AML-193 (cell line): ENCODE results near the gene COX10.
"Not testable (repeated sequence)": the region's sequence is repeated elsewhere in the genome, so short reads cannot be mapped to it uniquely, and the experiment has no call there.

Experiments used
- DNase-seq, 2 experiments: peaks; one replicate each; lab custom pipeline; 2025; lab: John Stamatoyannopoulos, UW

COX10 gene

GRCh38 chr17:14177801-14178200, 108.5 kb downstream of the COX10 start:
- DNase-seq, result not testable (repeated sequence)

GRCh38 chr17:14179951-14180350, 110.6 kb downstream of the COX10 start:
- not testable (repeated sequence) for DNase-seq

- not testable (repeated sequence) for DNase-seq
Measured at GRCh38 chr17:14182084-14182483, 112.8 kb downstream of the COX10 start.

GRCh38 chr17:14184536-14184935, 115.2 kb downstream of the COX10 start:
- not testable (repeated sequence) for DNase-seq

GRCh38 chr17:14186443-14186842, 117.1 kb downstream of the COX10 start:
- DNase-seq, result not testable (repeated sequence)

GRCh38 chr17:14190774-14191173, 121.5 kb downstream of the COX10 start:
- DNase-seq, result not testable (repeated sequence)

GRCh38 chr17:14191469-14191868, 122.2 kb downstream of the COX10 start:
- DNase-seq, result not testable (repeated sequence)

GRCh38 chr17:14192039-14192438, 122.7 kb downstream of the COX10 start:
- not testable (repeated sequence) for DNase-seq

- DNase-seq, result not testable (repeated sequence)
Measured at GRCh38 chr17:14192636-14193344, 123.5 kb downstream of the COX10 start.

GRCh38 chr17:14196377-14196997, 127.2 kb downstream of the COX10 start:
- no peak for DNase-seq

- no peak for DNase-seq
Measured at GRCh38 chr17:14197057-14197456, 127.8 kb downstream of the COX10 start.

GRCh38 chr17:14197586-14197985, 128.3 kb downstream of the COX10 start:
- no peak for DNase-seq

GRCh38 chr17:14198013-14198412, 128.7 kb downstream of the COX10 start:
- no peak for DNase-seq

- no peak for DNase-seq
Measured at GRCh38 chr17:14198575-14198974, 129.3 kb downstream of the COX10 start.

GRCh38 chr17:14199601-14200000, 130.3 kb downstream of the COX10 start:
- no peak for DNase-seq

- DNase-seq, result no peak
Measured at GRCh38 chr17:14200354-14200753, 131.1 kb downstream of the COX10 start.

GRCh38 chr17:14201021-14201987, 132.0 kb downstream of the COX10 start:
- no peak for DNase-seq

GRCh38 chr17:14201988-14202380, 132.7 kb downstream of the COX10 start:
- DNase-seq, result peak in 1 of 2 experiments; percentile 0

GRCh38 chr17:14202388-14203166, 133.3 kb downstream of the COX10 start:
- DNase-seq, result no peak

GRCh38 chr17:14203388-14203787, 134.1 kb downstream of the COX10 start:
- DNase-seq, result no peak

- DNase-seq, result no peak
Measured at GRCh38 chr17:14204084-14204483, 134.8 kb downstream of the COX10 start.

GRCh38 chr17:14204546-14204945, 135.2 kb downstream of the COX10 start:
- no peak for DNase-seq
